K562 (cell line): ENCODE measurements around the gene TRIM24. TPM values are rescaled to one million over a fixed set of nuclear protein-coding genes. Genes with fewer than 3 reads are reported as not detected.

Source experiments
- ATAC-seq: fragments of 200-7000 bp; cut with Tn5 transposase; 3 replicates; pipeline ENCODE4 v1.9.1; 2020; ENCODE audit warnings: moderate library complexity
- BruUV-seq: library from RNA; stranded (reverse); fragments of 400-500 nt; replicated peaks from 2 replicates; lab custom pipeline; 2021; lab: Mats Ljungman, UMichigan
- CTCF ChIA-PET: fragments of 300-600 bp; formaldehyde crosslinking; extraction: SDS; loops from one replicate; lab custom pipeline; 2021; ENCODE audit warnings: low intra/inter-chr PET ratio; lab: Yijun Ruan, JAX
- POLR2A ChIA-PET: fragments of 300-600, 350-650 bp; sonication (Branson Sonifier 250); formaldehyde crosslinking; extraction: SDS; loops from one replicate; lab custom pipeline; 2021; ENCODE audit warnings: antibody characterized with exemption, inconsistent platforms; lab: Yijun Ruan, JAX
- DNase-seq, 4 experiments: peaks; one replicate each; pipeline versions ENCODE4 v3.0.0 to v3.0.0-alpha.2; 2011 to 2018; ENCODE audit warnings: low spot score in 3 of 4, mixed read lengths in 3 of 4; ENCODE audit errors: extremely low read depth in 1 of 4
- FAIRE-seq: peaks from 2 replicates; lab custom pipeline; 2011; peaks lifted over from hg19 to GRCh38; lab: Jason Lieb, UNC
- H2AFZ ChIP-seq: 2 replicates; pipeline ENCODE4 v1.6.0; 2011; ENCODE audit warnings: low read depth, low read length, control low read depth, inconsistent platforms
- H3K27ac ChIP-seq: fragments of 200-600 bp; 3 replicates; pipeline ENCODE4 v1.8.0; 2011; ENCODE audit warnings: low read depth, mild to moderate bottlenecking, control low read depth, inconsistent platforms, low read length, moderate library complexity, mixed read lengths; ENCODE audit errors: extremely low read depth
- H3K27me3 ChIP-seq, 2 experiments: fragments of 300-600 bp in 1 of 2; 2 replicates in 1 of 2; 3 replicates in 1 of 2; pipeline versions ENCODE4 v1.6.0 to v1.8.0; 2011; ENCODE audit warnings: inconsistent platforms in 2 of 2, low read length in 2 of 2, mild to moderate bottlenecking in 1 of 2, mixed read lengths in 1 of 2, moderate library complexity in 1 of 2; ENCODE audit not compliant: control insufficient read depth in 2 of 2, insufficient read depth in 2 of 2
- H3K36me3 ChIP-seq: fragments of 300-600 bp; 3 replicates; pipeline ENCODE4 v1.8.0; 2011; ENCODE audit warnings: mild to moderate bottlenecking, low read length, inconsistent platforms; ENCODE audit not compliant: control insufficient read depth, insufficient read depth
- H3K4me1 ChIP-seq, 2 experiments: fragments of 200-600 bp in 1 of 2; replicated peaks in 1 of 2; 2 replicates in 1 of 2; 3 replicates in 1 of 2; pipeline versions ENCODE4 v1.5.1 to v1.8.0; 2011; ENCODE audit warnings: inconsistent platforms in 2 of 2, low read length in 2 of 2, mild to moderate bottlenecking in 1 of 2, mixed read lengths in 1 of 2, moderate library complexity in 1 of 2; ENCODE audit not compliant: control insufficient read depth in 2 of 2, insufficient read depth in 2 of 2
- H3K4me2 ChIP-seq: 2 replicates; pipeline ENCODE4 v1.6.1; 2011; ENCODE audit warnings: low read length, control low read depth, inconsistent platforms, mixed read lengths; ENCODE audit not compliant: insufficient read depth
- H3K4me3 ChIP-seq: fragments of 200-600 bp; sonication (generic), shearing (Covaris generic); 2 replicates; pipeline ENCODE4 v1.5.1; 2016; ENCODE audit warnings: control low read depth, inconsistent platforms
- H3K79me2 ChIP-seq: fragments of 200-600 bp; 3 replicates; pipeline ENCODE4 v1.8.0; 2011; ENCODE audit warnings: low read length, inconsistent platforms; ENCODE audit not compliant: control insufficient read depth, insufficient read depth
- H3K9ac ChIP-seq, 2 experiments: 2 replicates each; pipeline versions ENCODE4 v1.6.0 to v1.6.1; 2011; ENCODE audit warnings: low read depth in 2 of 2, low read length in 2 of 2, control low read depth in 1 of 2, inconsistent platforms in 1 of 2, mild to moderate bottlenecking in 1 of 2, mixed read lengths in 1 of 2; ENCODE audit not compliant: insufficient read depth in 1 of 2
- H3K9me1 ChIP-seq: one replicate; pipeline ENCODE4 v1.6.0; 2011; ENCODE audit warnings: inconsistent platforms, mild to moderate bottlenecking, low read length, moderate library complexity; ENCODE audit not compliant: control insufficient read depth, insufficient read depth
- H3K9me3 ChIP-seq: replicated peaks from 2 replicates; pipeline ENCODE4 v1.5.1; 2011; ENCODE audit warnings: low read depth, low read length, inconsistent platforms; ENCODE audit not compliant: control insufficient read depth, insufficient read depth
- H4K20me1 ChIP-seq: replicated peaks from 2 replicates; pipeline ENCODE4 v1.6.1; 2011; ENCODE audit warnings: low read length, inconsistent platforms, mixed read lengths; ENCODE audit not compliant: control insufficient read depth, insufficient read depth
- FOXK2 ChIP-seq, 2 experiments: fragments of 450-650 bp; IDR thresholded peaks in 1 of 2; conservative IDR thresholded peaks in 1 of 2; 2 replicates each; pipeline ENCODE4 v1.6.1; 2016; ENCODE audit warnings: low read depth in 2 of 2, mild to moderate bottlenecking in 1 of 2
- KLF10 ChIP-seq: fragments of 250-450 bp; sonication (Bioruptor Pico); IDR thresholded peaks from 2 replicates; pipeline ENCODE4 v1.6.1; 2021; ENCODE audit warnings: matching md5 sums
- RCOR1 ChIP-seq, 2 experiments: IDR thresholded peaks; 2 replicates each; pipeline ENCODE4 v1.6.1; 2012; ENCODE audit warnings: low read depth in 2 of 2, low read length in 2 of 2, borderline replicate concordance in 1 of 2, improper control_type of control experiment in 1 of 2
- ZNF444 ChIP-seq: fragments of 250-450 bp; sonication (Bioruptor Pico); IDR thresholded peaks from 2 replicates; pipeline ENCODE4 v1.4.0; 2020; ENCODE audit warnings: mild to moderate bottlenecking, moderate library complexity
- WGBS: fragments of 100-300 bp; shearing (Covaris generic); methylation state at CpG from one replicate; pipeline ENCODE4 v1.1.6; 2016; ENCODE audit warnings: low coverage, mixed read lengths; ENCODE audit not compliant: insufficient coverage; ENCODE audit errors: missing lambda C conversion rate; 5-methylcytosine and 5-hydroxymethylcytosine counted together
- in situ Hi-C: fragments of 300-500 bp; cut with MboI; formaldehyde crosslinking; loops from 4 replicates; pipeline ENCODE4 v1.15.0; 2018; ENCODE audit warnings: inconsistent platforms, mixed read lengths
- intact Hi-C: fragments of 100-400 bp; cut with micrococcal nuclease; formaldehyde crosslinking; loops from 2 replicates; pipeline ENCODE4 v1.14.2; 2022
- polyA plus RNA-seq, 8 experiments: library from polyadenylated mRNA; depleted of rRNA in 4 of 8; stranded (reverse) in 5 of 8; unstranded in 3 of 8; fragments of >200 nt; fragmentation: Nextera tagmentation in 2 of 8; fragmentation: Illumina TruSeq in 1 of 8; extraction: Ambion mirVana in 2 of 8; extraction: Trizol in 1 of 8; gene quantifications; 2 replicates each; pipeline versions ENCODE4 v1.2.1 to v1.2.3, GENCODE V29; 2011 to 2014; ENCODE audit warnings: inconsistent platforms in 1 of 8, missing spikeins in 1 of 8
- total RNA-seq, 7 experiments: library from RNA; depleted of rRNA in 6 of 7; stranded (reverse); fragments of >200 nt in 6 of 7; fragmentation: Illumina TruSeq in 2 of 7; extraction: Trizol in 2 of 7; gene quantifications; 2 replicates each; pipeline versions ENCODE4 v1.2.1 to v1.2.3, GENCODE V29; 2011 to 2021; ENCODE audit warnings: low replicate concordance in 1 of 7
- TF ChIP-seq, protein P1 (sequence below): fragments of 450-650 bp; IDR thresholded peaks from one replicate; pipeline ENCODE4 v1.6.1; 2018; ENCODE audit warnings: mild to moderate bottlenecking, moderate library complexity; ENCODE audit not compliant: partially characterized antibody
- TF ChIP-seq, protein P2 (sequence below), 3 experiments: IDR thresholded peaks in 2 of 3; conservative IDR thresholded peaks in 1 of 3; 2 replicates each; pipeline ENCODE4 v1.5.1; 2011 to 2012; ENCODE audit warnings: low read length in 3 of 3, mild to moderate bottlenecking in 3 of 3, control low read depth in 2 of 3, improper control_type of control experiment in 1 of 3, inconsistent platforms in 1 of 3, low read depth in 1 of 3, mixed read lengths in 1 of 3, moderate library complexity in 1 of 3; ENCODE audit not compliant: insufficient read depth in 2 of 3
- TF ChIP-seq, protein P3 (sequence below), 2 experiments: fragments of 450-650 bp in 1 of 2; sonication (generic) in 1 of 2; formaldehyde crosslinking in 1 of 2; IDR thresholded peaks; 2 replicates each; pipeline versions ENCODE4 v1.7.1 to v1.9.0; 2016 to 2022; ENCODE audit warnings: inconsistent platforms in 1 of 2, mild to moderate bottlenecking in 1 of 2, missing genetic modification reagents in 1 of 2

The TRIM24 gene
- total and polyA plus RNA-seq, 9 of the 15 experiments (the other 6 are each of a cell fraction or from before 2014, with no cell fraction given), result 13.4 to 74.0 (median 41.7) TPM

DNA sequence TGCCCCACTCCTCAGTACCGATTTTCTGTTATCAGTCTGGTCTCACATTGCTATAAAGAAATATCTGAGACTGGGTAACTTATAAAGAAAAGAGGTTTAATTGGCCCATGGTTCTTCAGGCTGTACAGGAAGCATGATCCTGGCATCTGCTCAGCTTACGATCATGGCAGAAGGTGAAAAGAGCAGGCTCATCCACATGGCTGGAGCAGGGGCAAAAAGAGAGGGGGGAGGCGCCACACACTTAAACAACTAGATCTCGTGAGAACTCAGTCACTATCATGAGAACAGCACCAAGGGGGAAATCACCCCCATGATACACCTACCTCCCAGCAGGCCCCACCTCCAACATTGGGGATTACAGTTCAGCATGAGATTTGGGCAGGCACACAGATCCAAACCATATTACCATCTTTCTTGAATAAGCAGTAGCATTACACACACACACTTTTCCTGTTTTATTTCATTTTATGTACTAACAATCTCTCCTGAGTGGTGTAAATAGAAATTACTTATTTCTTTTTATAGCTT is 53.3 kb downstream of the TRIM24 start (continued):
- TF ChIP-seq FOXK2 (conservative IDR thresholded peaks at IDR 0.05 in 1 of 2, IDR thresholded peaks at IDR 0.05 in 1 of 2; ENCODE audit: low read depth in 2 of 2) (no peak), KLF10 (CRISPR knock-in tag) (no peak)
- TF ChIP-seq, protein P1, sequence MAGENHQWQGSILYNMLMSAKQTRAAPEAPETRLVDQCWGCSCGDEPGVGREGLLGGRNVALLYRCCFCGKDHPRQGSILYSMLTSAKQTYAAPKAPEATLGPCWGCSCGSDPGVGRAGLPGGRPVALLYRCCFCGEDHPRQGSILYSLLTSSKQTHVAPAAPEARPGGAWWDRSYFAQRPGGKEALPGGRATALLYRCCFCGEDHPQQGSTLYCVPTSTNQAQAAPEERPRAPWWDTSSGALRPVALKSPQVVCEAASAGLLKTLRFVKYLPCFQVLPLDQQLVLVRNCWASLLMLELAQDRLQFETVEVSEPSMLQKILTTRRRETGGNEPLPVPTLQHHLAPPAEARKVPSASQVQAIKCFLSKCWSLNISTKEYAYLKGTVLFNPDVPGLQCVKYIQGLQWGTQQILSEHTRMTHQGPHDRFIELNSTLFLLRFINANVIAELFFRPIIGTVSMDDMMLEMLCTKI, result no peak
- TF ChIP-seq, protein P2, sequence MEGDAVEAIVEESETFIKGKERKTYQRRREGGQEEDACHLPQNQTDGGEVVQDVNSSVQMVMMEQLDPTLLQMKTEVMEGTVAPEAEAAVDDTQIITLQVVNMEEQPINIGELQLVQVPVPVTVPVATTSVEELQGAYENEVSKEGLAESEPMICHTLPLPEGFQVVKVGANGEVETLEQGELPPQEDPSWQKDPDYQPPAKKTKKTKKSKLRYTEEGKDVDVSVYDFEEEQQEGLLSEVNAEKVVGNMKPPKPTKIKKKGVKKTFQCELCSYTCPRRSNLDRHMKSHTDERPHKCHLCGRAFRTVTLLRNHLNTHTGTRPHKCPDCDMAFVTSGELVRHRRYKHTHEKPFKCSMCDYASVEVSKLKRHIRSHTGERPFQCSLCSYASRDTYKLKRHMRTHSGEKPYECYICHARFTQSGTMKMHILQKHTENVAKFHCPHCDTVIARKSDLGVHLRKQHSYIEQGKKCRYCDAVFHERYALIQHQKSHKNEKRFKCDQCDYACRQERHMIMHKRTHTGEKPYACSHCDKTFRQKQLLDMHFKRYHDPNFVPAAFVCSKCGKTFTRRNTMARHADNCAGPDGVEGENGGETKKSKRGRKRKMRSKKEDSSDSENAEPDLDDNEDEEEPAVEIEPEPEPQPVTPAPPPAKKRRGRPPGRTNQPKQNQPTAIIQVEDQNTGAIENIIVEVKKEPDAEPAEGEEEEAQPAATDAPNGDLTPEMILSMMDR (IDR thresholded peaks at IDR 0.05 in 2 of 3, conservative IDR thresholded peaks at IDR 0.05 in 1 of 3; ENCODE audit: insufficient read depth in 2 of 3, low read depth in 1 of 3, low read length in 3 of 3), result no peak

DNA sequence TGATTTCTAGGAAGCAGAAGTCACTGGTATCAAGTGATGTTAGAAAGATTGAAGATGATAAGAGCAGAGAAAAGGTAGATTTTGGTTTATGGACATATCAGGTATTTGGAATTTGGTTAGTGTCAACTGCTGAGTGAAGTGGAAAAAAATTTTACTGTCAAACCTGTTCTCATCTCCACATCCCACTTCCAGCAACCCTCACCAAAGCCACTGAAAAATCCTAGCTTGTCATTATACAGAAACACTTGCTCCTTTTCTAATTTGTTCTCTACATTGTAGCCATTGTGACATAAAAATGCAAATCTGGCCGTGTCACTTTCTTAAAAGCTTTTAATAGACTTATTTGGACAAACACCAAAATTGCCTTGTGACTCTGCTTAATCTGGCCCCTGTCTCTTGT is 54.0 kb downstream of the TRIM24 start:
- H4K20me1 ChIP-seq, result no peaks in the 10 kb centered on the region
- ATAC-seq (no peak), FAIRE-seq (no peak), DNase-seq (no peak)
- ChIA-PET CTCF (no interaction called here), POLR2A (no interaction called here)
- no peak overlapping the region for H2AFZ ChIP-seq
- no peaks in the 10 kb centered on the region; a peak in 1 of 5 replicates for H3K4me1 ChIP-seq
- H3K9me3 ChIP-seq, result peaks cover 9% of the 10 kb centered on the region
- H3K27me3 ChIP-seq, result no peaks in the 10 kb centered on the region
- peaks cover 38% of the 10 kb centered on the region for H3K79me2 ChIP-seq
- in situ Hi-C loops (no loop called here), intact Hi-C loops (no loop called here)
- H3K36me3 ChIP-seq, result peaks cover 78% of the 10 kb centered on the region
- no peak overlapping the region for H3K27ac ChIP-seq
- H3K9ac ChIP-seq, result no peak overlapping the region
- H3K9me1 ChIP-seq, result no peaks in the 10 kb centered on the region
- no peak overlapping the region for H3K4me3 ChIP-seq
- H3K4me2 ChIP-seq, result no peak overlapping the region
- 78% methylated on average over 1 of the region's 1 CpG for WGBS
- no TSS peak for BruUV-seq
- no peak for TF ChIP-seq ZNF444 (CRISPR knock-in tag)
- TF ChIP-seq, protein P3, sequence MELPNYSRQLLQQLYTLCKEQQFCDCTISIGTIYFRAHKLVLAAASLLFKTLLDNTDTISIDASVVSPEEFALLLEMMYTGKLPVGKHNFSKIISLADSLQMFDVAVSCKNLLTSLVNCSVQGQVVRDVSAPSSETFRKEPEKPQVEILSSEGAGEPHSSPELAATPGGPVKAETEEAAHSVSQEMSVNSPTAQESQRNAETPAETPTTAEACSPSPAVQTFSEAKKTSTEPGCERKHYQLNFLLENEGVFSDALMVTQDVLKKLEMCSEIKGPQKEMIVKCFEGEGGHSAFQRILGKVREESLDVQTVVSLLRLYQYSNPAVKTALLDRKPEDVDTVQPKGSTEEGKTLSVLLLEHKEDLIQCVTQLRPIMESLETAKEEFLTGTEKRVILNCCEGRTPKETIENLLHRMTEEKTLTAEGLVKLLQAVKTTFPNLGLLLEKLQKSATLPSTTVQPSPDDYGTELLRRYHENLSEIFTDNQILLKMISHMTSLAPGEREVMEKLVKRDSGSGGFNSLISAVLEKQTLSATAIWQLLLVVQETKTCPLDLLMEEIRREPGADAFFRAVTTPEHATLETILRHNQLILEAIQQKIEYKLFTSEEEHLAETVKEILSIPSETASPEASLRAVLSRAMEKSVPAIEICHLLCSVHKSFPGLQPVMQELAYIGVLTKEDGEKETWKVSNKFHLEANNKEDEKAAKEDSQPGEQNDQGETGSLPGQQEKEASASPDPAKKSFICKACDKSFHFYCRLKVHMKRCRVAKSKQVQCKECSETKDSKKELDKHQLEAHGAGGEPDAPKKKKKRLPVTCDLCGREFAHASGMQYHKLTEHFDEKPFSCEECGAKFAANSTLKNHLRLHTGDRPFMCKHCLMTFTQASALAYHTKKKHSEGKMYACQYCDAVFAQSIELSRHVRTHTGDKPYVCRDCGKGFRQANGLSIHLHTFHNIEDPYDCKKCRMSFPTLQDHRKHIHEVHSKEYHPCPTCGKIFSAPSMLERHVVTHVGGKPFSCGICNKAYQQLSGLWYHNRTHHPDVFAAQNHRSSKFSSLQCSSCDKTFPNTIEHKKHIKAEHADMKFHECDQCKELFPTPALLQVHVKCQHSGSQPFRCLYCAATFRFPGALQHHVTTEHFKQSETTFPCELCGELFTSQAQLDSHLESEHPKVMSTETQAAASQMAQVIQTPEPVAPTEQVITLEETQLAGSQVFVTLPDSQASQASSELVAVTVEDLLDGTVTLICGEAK (IDR thresholded peaks at IDR 0.05), result no peak
- TF ChIP-seq, protein P3 (CRISPR knock-in tag; IDR thresholded peaks at IDR 0.05), result no peak
- TF ChIP-seq RCOR1 (IDR thresholded peaks at IDR 0.05; ENCODE audit: borderline replicate concordance in 1 of 2, low read depth in 2 of 2, low read length in 2 of 2), result no peak
